GM23248 (cell line): ENCODE results near the gene ATG7. TPM values are rescaled to one million over a fixed set of nuclear protein-coding genes. Genes with fewer than 3 reads are reported as not detected.

ENCODE experiments used
- DNase-seq: peaks from one replicate; pipeline ENCODE4 v3.0.0-alpha.2; 2015
- H2AFZ ChIP-seq: fragments of 200-600 bp; sonication (generic); 2 replicates; pipeline ENCODE4 v1.6.1; 2016; ENCODE audit warnings: antibody characterized with exemption
- H3F3A ChIP-seq: fragments of 200-600 bp; sonication (generic); 2 replicates; pipeline ENCODE4 v1.6.1; 2016; ENCODE audit warnings: mild to moderate bottlenecking, antibody characterized with exemption, mixed run types; ENCODE audit not compliant: insufficient read depth
- H3K27ac ChIP-seq: fragments of 200-600 bp; sonication (generic); 2 replicates; pipeline ENCODE4 v1.5.1; 2016; ENCODE audit warnings: mild to moderate bottlenecking
- H3K27me3 ChIP-seq: fragments of 200-600 bp; sonication (generic); replicated peaks from 2 replicates; pipeline ENCODE4 v1.6.1; 2016; ENCODE audit warnings: mild to moderate bottlenecking; ENCODE audit not compliant: insufficient read depth
- H3K36me3 ChIP-seq: fragments of 200-600 bp; sonication (generic); 2 replicates; pipeline ENCODE4 v1.6.1; 2016; ENCODE audit warnings: low read depth, mild to moderate bottlenecking
- H3K4me1 ChIP-seq: fragments of 200-600 bp; sonication (generic); 2 replicates; pipeline ENCODE4 v1.6.1; 2016; ENCODE audit warnings: mild to moderate bottlenecking; ENCODE audit not compliant: insufficient read depth
- H3K4me2 ChIP-seq: fragments of 200-600 bp; sonication (generic); one replicate; pipeline ENCODE4 v1.6.1; 2016; ENCODE audit warnings: mild to moderate bottlenecking; ENCODE audit not compliant: unreplicated experiment
- H3K4me3 ChIP-seq: fragments of 200-600 bp; sonication (generic); 2 replicates; pipeline ENCODE4 v1.5.1; 2016; ENCODE audit warnings: mild to moderate bottlenecking
- H3K79me2 ChIP-seq: fragments of 200-600 bp; sonication (generic); 2 replicates; pipeline ENCODE4 v1.6.1; 2016; ENCODE audit warnings: mild to moderate bottlenecking; ENCODE audit not compliant: insufficient read depth
- H3K9ac ChIP-seq: fragments of 200-600 bp; sonication (generic); 2 replicates; pipeline ENCODE4 v1.6.1; 2016; ENCODE audit warnings: mild to moderate bottlenecking
- H3K9me2 ChIP-seq: fragments of 200-600 bp; sonication (generic); 2 replicates; pipeline ENCODE4 v1.6.1; 2016; ENCODE audit warnings: mixed run types, mild to moderate bottlenecking, moderate library complexity; ENCODE audit not compliant: insufficient read depth
- H3K9me3 ChIP-seq: fragments of 200-600 bp; sonication (generic); one replicate; pipeline ENCODE4 v1.6.1; 2017; ENCODE audit warnings: low read depth
- H4K20me1 ChIP-seq: fragments of 200-600 bp; sonication (generic); 2 replicates; pipeline ENCODE4 v1.6.0; 2016; ENCODE audit not compliant: insufficient read depth
- EZH2 ChIP-seq: fragments of 200-600 bp; sonication (generic); IDR thresholded peaks from 2 replicates; pipeline ENCODE4 v1.6.1; 2018; ENCODE audit warnings: antibody characterized with exemption, mild to moderate bottlenecking; ENCODE audit not compliant: insufficient read depth, poor library complexity, severe bottlenecking
- EZH2phosphoT487 ChIP-seq: fragments of 200-600 bp; sonication (generic); IDR thresholded peaks from 2 replicates; pipeline ENCODE4 v1.6.1; 2018; ENCODE audit warnings: antibody characterized with exemption, moderate library complexity, mild to moderate bottlenecking, low read depth; ENCODE audit not compliant: insufficient read depth
- WGBS, 2 experiments: methylation state at CpG; one replicate each; pipeline ENCODE4 v1.1.6; 2015 to 2017; ENCODE audit warnings: low lambda C conversion rate in 2 of 2, low coverage in 1 of 2; ENCODE audit errors: missing lambda C conversion rate in 2 of 2; 5-methylcytosine and 5-hydroxymethylcytosine counted together
- in situ Hi-C: fragments of 300-500 bp; cut with MboI; formaldehyde crosslinking; loops from 2 replicates; pipeline ENCODE4 v1.15.0; 2020
- polyA plus RNA-seq: library from polyadenylated mRNA; unstranded; fragments of >200 nt; fragmentation: Nextera tagmentation; extraction: Ambion mirVana; gene quantifications from 2 replicates; pipeline ENCODE4 v1.2.1, GENCODE V29; 2016
- total RNA-seq: library from RNA; depleted of rRNA; stranded (reverse); fragments of >200 nt; shearing (Covaris generic); gene quantifications from 2 replicates; pipeline ENCODE4 v1.2.3, GENCODE V29; 2014

ATG7 gene
- total and polyA plus RNA-seq, 2 experiments from 2014 or later: 40.5 to 67.5 TPM

DNA sequence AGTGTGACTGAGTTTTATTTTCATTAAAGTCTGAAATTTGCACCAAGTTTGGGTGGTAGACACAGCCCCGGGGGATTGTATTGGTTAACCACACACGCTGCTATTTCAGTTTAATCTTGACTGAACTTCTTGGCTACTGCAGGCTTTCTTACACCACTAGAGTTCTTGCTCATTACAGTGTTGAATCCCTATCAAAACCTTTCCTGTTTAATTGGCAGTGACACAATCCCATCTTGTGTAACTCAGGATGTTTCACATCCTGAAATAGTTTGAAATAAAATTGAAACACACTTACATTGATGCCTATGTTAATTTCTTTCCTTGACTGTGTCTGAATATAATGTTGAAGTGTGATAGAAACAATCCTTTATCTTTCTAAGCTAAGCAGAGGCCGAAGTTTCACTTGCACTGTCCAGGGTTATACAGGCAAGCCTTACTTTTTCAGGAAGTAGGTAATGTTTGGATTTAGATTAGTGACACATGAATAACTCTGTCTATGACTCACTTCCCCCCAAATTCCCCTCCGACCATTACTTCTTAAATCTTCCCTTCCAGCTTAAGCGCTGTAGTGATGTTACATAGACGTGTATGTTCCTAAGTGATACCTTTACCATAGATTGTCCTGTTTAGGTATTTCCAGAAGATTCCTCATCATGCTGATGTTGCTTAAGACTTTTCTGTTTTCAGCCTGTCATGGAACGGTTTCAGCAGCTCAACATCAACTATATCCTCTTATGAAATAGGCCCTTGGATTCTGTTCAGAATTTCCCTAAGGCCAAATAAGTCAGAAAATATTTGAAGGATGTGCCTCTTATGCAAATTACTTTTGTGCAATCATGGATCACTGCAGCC, 16.8 kb downstream of the ATG7 start:
- H2AFZ ChIP-seq: 0 out of 2 replicates have a peak overlapping the region, but pooled peaks have one; percentile 17

DNA sequence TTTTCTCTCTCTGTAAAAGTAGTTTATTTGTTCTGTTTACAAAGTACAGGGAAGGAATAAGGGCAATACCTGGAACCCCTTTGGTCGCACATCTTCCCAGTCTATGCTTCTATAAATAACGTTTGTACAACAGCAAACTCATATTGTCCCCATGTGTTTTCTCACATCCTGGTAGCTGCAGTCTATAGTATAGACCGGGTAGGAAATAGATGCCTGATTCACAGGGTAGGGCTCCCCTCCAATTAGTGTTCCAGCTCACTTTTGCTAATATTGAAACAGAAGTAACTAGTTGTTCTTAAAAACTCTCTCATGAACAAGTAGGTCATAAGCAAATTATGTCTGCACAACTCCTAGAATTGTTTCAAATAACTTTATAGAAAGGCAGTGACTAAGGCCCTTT, 17.7 kb downstream of the ATG7 start:
- Histone ChIP-seq H3K4me2 (peak overlapping the region; percentile 71), H3K27ac (peak overlapping the region; percentile 83), H4K20me1 (no peaks in the 10 kb centered on the region), H2AFZ (no peak overlapping the region), H3K79me2 (peaks cover 45% of the 10 kb centered on the region), H3K9me2 (no peaks in the 10 kb centered on the region), H3K36me3 (no peaks in the 10 kb centered on the region), H3K27me3 (no peaks in the 10 kb centered on the region), H3K4me1 (peaks cover 51% of the 10 kb centered on the region), H3F3A (peaks cover 60% of the 10 kb centered on the region), H3K9me3 (no peaks in the 10 kb centered on the region), H3K4me3 (peak overlapping the region; percentile 56; the same call in 1 of the 2 replicates), H3K9ac (peak overlapping the region; percentile 62; the same call in 1 of the 2 replicates)
- DNase-seq: peak; percentile 32
- in situ Hi-C loops: no loop called here
- TF ChIP-seq EZH2phosphoT487: no peak
- no peak for TF ChIP-seq EZH2
- WGBS, 2 experiments: 29 to 33% methylated on average over 3 of the region's 3 CpGs

More for the DNA sequence above, 16.8 kb downstream of the ATG7 start:
- peaks cover 60% of the 10 kb centered on the region for H3F3A ChIP-seq
- peak overlapping the region; percentile 83 for H3K27ac ChIP-seq
- DNase-seq: peak; percentile 92
- TF ChIP-seq EZH2phosphoT487 (0 out of 2 replicates have a peak, but pooled peaks have one; percentile 61), EZH2 (no peak)
- peak overlapping the region; percentile 56 for H3K4me3 ChIP-seq
- no peaks in the 10 kb centered on the region for H4K20me1 ChIP-seq
- in situ Hi-C loops: no loop called here
- H3K27me3 ChIP-seq: no peaks in the 10 kb centered on the region
- H3K9me3 ChIP-seq: no peaks in the 10 kb centered on the region
- H3K9me2 ChIP-seq: no peaks in the 10 kb centered on the region
- peak overlapping the region; percentile 71 for H3K4me2 ChIP-seq
- peaks cover 51% of the 10 kb centered on the region for H3K4me1 ChIP-seq
- 1% methylated on average over 7 of the region's 7 CpGs for WGBS, 2 experiments
- peaks cover 45% of the 10 kb centered on the region for H3K79me2 ChIP-seq
- no peaks in the 10 kb centered on the region for H3K36me3 ChIP-seq
- H3K9ac ChIP-seq: peak overlapping the region; percentile 62

DNA sequence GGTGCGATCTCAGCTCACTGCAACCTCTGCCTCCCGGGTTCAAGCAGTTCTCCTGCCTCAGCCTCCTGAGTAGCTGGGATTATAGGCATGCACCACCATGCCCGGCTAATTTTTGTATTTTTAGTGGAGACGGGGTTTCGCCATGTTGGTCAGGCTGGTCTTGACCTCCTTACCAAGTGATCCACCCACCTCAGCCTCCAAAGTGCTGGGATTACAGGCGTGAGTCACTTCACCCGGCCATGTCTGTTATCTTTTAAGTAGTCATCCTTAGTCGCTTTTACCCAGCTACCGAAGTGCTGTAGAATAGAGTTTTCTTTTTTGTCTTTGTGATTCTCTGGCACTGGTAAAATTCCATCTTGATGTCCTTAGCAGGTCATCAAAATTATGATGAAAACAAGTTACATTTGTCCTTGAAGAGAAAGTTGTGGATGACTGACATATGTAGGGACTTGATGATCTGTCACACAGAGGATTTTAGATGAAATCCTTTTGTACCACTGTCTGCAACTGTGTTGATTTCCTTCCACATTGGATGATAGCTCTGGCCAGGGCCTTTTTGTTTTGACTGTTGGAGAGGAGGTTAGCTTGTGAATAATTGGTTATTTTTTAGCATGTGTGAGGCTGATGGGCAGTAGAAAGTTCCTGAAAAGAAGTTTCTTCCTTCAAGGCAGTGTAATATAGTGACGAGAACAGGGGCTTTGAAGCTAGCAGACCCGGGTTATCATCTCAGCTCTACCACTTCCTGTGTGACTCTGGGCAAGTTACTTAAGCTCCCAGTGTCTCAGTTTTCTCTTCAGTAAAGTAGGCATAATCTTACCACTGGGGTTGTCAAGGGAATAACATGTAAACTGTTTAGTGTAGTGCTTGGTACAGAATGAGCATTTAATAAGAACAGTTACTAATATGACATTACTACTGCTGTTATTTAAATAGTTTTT, 18.8 kb downstream of the ATG7 start:
- H2AFZ ChIP-seq: no peak overlapping the region
- no peak overlapping the region for H3K4me3 ChIP-seq
- in situ Hi-C loops: no loop called here
- TF ChIP-seq EZH2phosphoT487 (no peak), EZH2 (no peak)
- peak; percentile 80 for DNase-seq
- H3K27me3 ChIP-seq: no peaks in the 10 kb centered on the region
- peak overlapping the region; percentile 30 for H3K4me2 ChIP-seq
- H3K9ac ChIP-seq: peak overlapping the region; percentile 10; the same call in 1 of the 2 replicates
- H3K27ac ChIP-seq: peak overlapping the region; percentile 83
- H3K9me3 ChIP-seq: no peaks in the 10 kb centered on the region
- H4K20me1 ChIP-seq: no peaks in the 10 kb centered on the region
- H3K9me2 ChIP-seq: no peaks in the 10 kb centered on the region
- peaks cover 45% of the 10 kb centered on the region for H3K79me2 ChIP-seq
- H3K4me1 ChIP-seq: peaks cover 51% of the 10 kb centered on the region
- no peaks in the 10 kb centered on the region for H3K36me3 ChIP-seq
- H3F3A ChIP-seq: peaks cover 56% of the 10 kb centered on the region
- 51 to 56% methylated on average over 11 of the region's 11 CpGs for WGBS, 2 experiments

DNA sequence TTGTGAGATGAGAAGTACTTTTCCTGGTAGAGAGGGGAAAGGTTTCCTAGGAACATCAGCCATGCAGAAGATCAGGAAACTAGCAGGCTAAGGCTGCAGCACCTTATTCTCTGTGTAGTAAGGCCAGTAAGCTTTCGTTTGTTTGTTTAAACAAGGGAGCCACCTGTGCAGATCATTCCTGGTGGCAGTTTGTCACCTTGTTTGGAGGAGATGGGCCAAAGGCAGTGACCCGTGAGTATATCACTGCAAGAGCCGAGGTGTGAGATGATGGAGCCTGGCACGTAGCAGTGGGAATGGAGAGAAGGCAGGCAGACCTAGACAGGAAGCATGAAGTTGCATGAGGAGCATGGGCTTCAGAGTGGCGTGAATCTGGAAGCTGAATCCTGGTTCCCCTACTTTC, 19.6 kb downstream of the ATG7 start:
- H3K9me2 ChIP-seq: no peaks in the 10 kb centered on the region
- no peaks in the 10 kb centered on the region for H3K9me3 ChIP-seq
- peaks cover 50% of the 10 kb centered on the region for H3K79me2 ChIP-seq
- in situ Hi-C loops: no loop called here
- peaks cover 51% of the 10 kb centered on the region for H3K4me1 ChIP-seq
- no peaks in the 10 kb centered on the region for H3K36me3 ChIP-seq
- TF ChIP-seq EZH2phosphoT487 (no peak), EZH2 (no peak)
- H3K27me3 ChIP-seq: no peaks in the 10 kb centered on the region
- H3F3A ChIP-seq: peaks cover 51% of the 10 kb centered on the region
- WGBS, 2 experiments: 96 to 100% methylated on average over 5 of the region's 5 CpGs
- H3K9ac ChIP-seq: no peak overlapping the region
- peak overlapping the region; percentile 83 for H3K27ac ChIP-seq
- H4K20me1 ChIP-seq: no peaks in the 10 kb centered on the region
- no peak overlapping the region for H2AFZ ChIP-seq
- no peak overlapping the region for H3K4me2 ChIP-seq
- no peak overlapping the region for H3K4me3 ChIP-seq
- no peak for DNase-seq
